22Rv1 (cell line): ENCODE results near the gene GBGT1.

ENCODE experiments used
- H3K27ac ChIP-seq: fragments of 450-650 bp; 2 replicates; pipeline ENCODE4 v1.5.1; 2017
- CTCF ChIP-seq: fragments of 450-650 bp; IDR thresholded peaks from 2 replicates; pipeline ENCODE4 v1.5.1; 2017; ENCODE audit warnings: mild to moderate bottlenecking
- ZFX ChIP-seq: fragments of 450-650 bp; IDR thresholded peaks from 2 replicates; pipeline ENCODE4 v1.6.1; 2017; ENCODE audit warnings: antibody characterized with exemption, borderline replicate concordance

The GBGT1 gene

GRCh38 chr9:133188843-133189180 is 25.1 kb upstream of the GBGT1 start:
- no peak for TF ChIP-seq ZFX
- TF ChIP-seq CTCF, result no peak
- H3K27ac ChIP-seq, result no peak overlapping the region

- peak; percentile 27; the same call in 1 of the 2 replicates for TF ChIP-seq CTCF
- no peak for TF ChIP-seq ZFX
Observed at GRCh38 chr9:133188006-133188842, 24.5 kb upstream of the GBGT1 start.

GRCh38 chr9:133187561-133188005 is 23.9 kb upstream of the GBGT1 start:
- TF ChIP-seq ZFX (no peak), CTCF (no peak)
- H3K27ac ChIP-seq, result no peak overlapping the region

More at GRCh38 chr9:133188006-133188842, 24.5 kb upstream of the GBGT1 start:
- no peak overlapping the region for H3K27ac ChIP-seq

GRCh38 chr9:133186736-133187135 is 23.0 kb upstream of the GBGT1 start:
- TF ChIP-seq ZFX, result no peak
- no peak for TF ChIP-seq CTCF
- H3K27ac ChIP-seq, result no peak overlapping the region

- no peak overlapping the region for H3K27ac ChIP-seq
Observed at GRCh38 chr9:133184971-133185370, 21.3 kb upstream of the GBGT1 start.

GRCh38 chr9:133182151-133182550 is 18.4 kb upstream of the GBGT1 start:
- no peak for TF ChIP-seq CTCF
- TF ChIP-seq ZFX, result no peak
- H3K27ac ChIP-seq, result no peak overlapping the region

More at GRCh38 chr9:133184971-133185370, 21.3 kb upstream of the GBGT1 start:
- TF ChIP-seq CTCF (peak; percentile 61), ZFX (no peak)

GRCh38 chr9:133181561-133181960 is 17.8 kb upstream of the GBGT1 start:
- TF ChIP-seq ZFX (no peak), CTCF (no peak)
- H3K27ac ChIP-seq, result no peak overlapping the region
